ENCODE measurements around the gene PHACTR1. TPM values are rescaled to one million over a fixed set of nuclear protein-coding genes. Genes with fewer than 3 reads are reported as not detected.

Gene PHACTR1
- total RNA-seq, 2 donors from 2014 or later, result 2.8 to 6.3 TPM

DNA sequence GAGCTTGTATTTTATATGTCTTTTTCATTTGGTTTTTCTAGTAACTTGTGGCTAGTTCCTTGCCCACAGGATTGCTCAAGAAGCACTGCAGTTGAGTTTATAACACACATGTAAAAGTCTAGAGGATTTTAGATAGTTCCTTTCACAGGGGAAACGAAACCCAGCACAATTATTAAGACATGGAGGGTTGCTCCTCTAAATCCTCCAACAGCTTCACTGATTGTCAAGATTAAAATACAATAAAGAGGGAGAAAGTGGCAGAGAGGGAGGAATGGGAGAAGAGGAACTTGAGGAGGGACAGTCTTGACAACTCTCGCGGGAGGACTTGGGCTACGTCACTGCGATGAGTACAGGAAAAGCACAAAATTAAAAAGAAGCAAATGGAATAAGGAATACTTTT, 621.5 kb downstream of the PHACTR1 start:
- H3K27ac ChIP-seq (ENCODE audit: low read depth, low read length), result no peak overlapping the region

More for the DNA sequence above, 621.5 kb downstream of the PHACTR1 start:
- TF ChIP-seq CTCF (conservative IDR thresholded peaks at IDR 0.05), result no peak
- no peak for DNase-seq
- Histone ChIP-seq H3K4me3 (ENCODE audit: low read length) (no peak overlapping the region), H3K27me3 (ENCODE audit: control insufficient read depth, insufficient read depth, low read length, poor library complexity, severe bottlenecking) (no peaks in the 10 kb centered on the region), H3K9me3 (ENCODE audit: control insufficient read depth, low read length) (peaks cover 9% of the 10 kb centered on the region), H3K36me3 (ENCODE audit: control insufficient read depth, insufficient read depth, low read length) (no peaks in the 10 kb centered on the region), H3K4me1 (ENCODE audit: control insufficient read depth, insufficient read depth, low read length) (no peaks in the 10 kb centered on the region), H3K9ac (ENCODE audit: extremely low read depth, low read length, poor library complexity, severe bottlenecking) (no peak overlapping the region)
- Mint-ChIP-seq H3K9me3 (peaks cover 2% of the 10 kb centered on the region), H3K27me3 (ENCODE audit: insufficient read depth) (peaks cover 6% of the 10 kb centered on the region), H3K36me3 (ENCODE audit: low read depth) (no peaks in the 10 kb centered on the region), H3K4me1 (peaks cover 5% of the 10 kb centered on the region), H3K4me3 (no peak overlapping the region), H3K27ac (no peak overlapping the region)
- WGBS, 2 experiments (ENCODE audit: insufficient coverage in 1 of 2, insufficient read length in 1 of 2), result 93 to 94% methylated on average over 3 to 5 of the region's 5 CpGs
